GM21737 (cell line): ENCODE data around the gene ERP44.
"Not testable (repeated sequence)": the region's sequence is repeated elsewhere in the genome, so short reads cannot be mapped to it uniquely, and the experiment has no call there.

ENCODE experiments used
- ATAC-seq: cut with Tn5 transposase; IDR thresholded peaks from one replicate; pipeline ENCODE4 v1.9.1; 2021; ENCODE audit warnings: mild to moderate bottlenecking, moderate library complexity; ENCODE audit not compliant: unreplicated experiment

The ERP44 gene

DNA sequence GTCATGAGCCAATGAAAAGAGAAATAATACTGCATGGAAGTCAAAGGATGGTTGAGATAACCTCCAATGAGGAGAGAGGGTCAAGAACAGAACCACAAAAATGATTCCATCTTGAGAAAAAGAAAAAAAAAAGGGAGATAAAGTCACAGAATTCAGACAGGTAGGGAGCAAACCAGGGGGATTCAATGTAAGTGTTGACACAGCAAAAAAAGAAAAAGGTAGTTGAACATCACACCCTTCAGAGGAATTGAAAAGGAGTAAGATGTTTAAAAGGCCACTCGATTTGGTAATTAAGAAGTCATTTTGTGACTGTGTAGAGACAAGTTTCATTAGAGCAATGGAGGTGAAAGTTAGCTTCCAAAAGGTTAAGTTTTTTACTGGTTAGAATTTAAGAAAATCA is 79.3 kb downstream of the ERP44 start:
- no peak for ATAC-seq

DNA sequence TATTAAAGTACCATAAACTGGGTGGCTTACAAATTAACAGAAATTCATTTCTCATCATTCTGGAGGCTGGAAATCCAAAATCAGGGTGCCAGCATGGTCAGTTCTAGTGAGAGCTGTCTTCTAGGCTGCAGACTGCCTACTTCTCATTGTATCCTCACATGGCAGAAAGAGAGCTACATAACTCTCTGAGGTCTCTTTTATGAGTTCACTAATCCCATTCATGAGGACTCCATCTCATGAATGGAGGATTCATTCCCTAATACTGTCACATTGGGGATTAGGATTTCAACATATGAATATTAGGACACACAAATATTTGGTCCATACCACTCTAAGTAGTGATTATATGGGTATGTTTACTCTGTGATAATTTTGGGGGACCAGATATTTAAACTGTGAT is 84.0 kb downstream of the ERP44 start:
- ATAC-seq = no peak

GRCh38 chr9:100013573-100013972 is 85.2 kb downstream of the ERP44 start:
- no peak for ATAC-seq

GRCh38 chr9:100012279-100012678 is 86.5 kb downstream of the ERP44 start:
- ATAC-seq = no peak

DNA sequence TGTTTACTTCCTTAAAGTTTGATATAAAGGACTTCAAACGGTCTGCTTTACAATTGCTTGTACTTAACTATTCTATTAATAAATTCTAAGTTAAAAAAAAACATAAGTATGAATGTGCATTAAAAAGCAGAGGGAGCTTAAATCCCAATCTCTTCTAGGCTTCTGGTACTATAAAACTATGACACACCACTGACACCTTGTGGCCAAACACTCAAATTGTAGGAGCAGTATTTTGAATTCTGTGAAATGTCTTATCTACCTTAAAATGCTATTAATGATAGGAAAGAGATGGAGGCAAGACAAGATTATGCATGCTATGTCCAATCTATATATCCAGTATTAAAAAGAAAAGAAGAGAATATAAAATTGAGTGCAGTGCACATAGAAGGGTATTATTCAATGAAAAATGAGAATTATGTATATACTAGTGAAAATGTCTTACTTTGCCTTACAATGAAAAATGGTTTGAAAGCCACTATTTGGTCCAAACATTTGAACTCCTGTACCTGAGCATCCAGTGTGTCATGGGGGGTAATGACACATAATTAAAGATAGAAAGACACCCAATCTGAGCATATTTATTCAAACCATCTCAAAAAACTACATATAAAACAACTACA is 87.6 kb downstream of the ERP44 start:
- ATAC-seq = no peak

- ATAC-seq = no peak
Measured at GRCh38 chr9:99999797-100000196, 99.0 kb downstream of the ERP44 start.

- no peak for ATAC-seq
Measured at GRCh38 chr9:99998866-99999265, 99.9 kb downstream of the ERP44 start.

DNA sequence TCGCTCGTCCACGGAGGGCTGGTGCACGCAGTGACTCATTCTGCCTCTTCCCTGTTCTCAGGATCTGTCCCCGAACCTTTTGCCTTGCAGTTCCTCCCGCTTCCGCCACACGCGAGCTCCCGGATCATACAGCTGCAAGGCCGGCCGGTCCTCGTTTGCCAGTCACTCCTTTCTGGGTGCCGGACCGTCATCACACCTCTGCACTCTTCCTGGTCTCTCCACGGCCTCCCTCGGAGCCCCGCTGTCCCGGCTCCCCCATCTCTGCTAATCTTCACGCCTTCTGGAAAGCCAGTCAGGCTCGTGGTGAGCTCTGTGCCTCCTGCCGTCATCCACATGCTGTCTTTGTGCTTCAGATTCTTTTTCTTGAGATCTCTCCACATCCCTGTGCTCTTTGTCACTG is 100.5 kb downstream of the ERP44 start:
- ATAC-seq = no peak

GRCh38 chr9:99990508-99990907 is 108.3 kb downstream of the ERP44 start:
- ATAC-seq = not testable (repeated sequence)

GRCh38 chr9:99986642-99987041 is 112.2 kb downstream of the ERP44 start:
- no peak for ATAC-seq

GRCh38 chr9:99980598-99980997 is 118.2 kb downstream of the ERP44 start:
- no peak for ATAC-seq

DNA sequence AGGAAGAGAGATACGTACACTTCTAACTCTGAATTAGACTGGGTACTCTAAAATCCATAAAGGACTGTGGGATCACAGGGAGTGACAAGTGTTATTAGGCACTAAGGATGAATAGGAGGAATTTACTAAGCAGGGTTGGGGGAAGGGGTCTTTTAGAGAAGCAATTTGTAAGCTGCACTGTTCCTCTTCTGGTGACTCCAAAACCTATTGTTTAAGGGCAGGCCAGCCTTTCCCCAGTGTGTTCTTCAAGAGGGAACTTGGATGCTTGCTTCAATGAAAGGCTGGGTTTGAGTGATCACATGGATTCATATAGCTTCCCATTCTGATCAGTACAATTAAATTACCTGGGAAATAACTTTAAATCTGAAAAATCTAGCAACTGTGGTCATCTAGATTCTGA is 120.6 kb downstream of the ERP44 start:
- ATAC-seq = no peak

DNA sequence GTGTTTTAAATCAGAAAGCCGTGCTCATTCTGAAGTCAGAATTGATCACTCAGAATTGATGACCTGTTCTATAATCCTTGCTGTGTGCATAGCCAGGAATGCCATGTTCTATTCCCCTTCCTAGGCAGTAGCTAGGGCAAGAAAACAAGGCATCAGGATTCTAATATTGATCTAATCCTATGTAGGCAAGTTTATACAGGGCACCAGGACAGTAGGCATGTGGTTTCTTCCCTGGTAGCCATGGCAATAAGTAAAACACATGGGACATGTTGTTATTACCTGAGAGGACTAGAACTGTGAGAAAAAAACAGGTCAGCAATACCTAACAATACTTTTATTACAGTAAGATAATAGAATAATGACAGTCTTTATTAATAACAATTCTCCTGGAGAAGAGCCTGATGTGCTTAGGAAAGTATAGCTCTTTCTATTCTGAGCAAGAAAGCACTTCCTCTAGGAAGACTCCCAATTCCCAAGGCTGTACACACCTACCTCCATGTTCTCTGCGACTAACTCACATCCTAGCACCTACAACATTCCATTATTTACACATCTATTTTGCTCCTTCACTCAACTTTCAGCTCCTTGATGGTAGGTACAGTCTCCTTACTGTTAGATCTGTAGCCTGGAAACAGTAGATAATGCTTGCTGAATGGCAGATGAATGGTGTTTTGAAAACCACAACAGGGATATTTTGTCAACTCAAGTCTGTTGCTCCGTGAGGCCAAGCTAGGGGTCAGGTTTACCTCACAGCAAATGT is 121.6 kb downstream of the ERP44 start:
- no peak for ATAC-seq

DNA sequence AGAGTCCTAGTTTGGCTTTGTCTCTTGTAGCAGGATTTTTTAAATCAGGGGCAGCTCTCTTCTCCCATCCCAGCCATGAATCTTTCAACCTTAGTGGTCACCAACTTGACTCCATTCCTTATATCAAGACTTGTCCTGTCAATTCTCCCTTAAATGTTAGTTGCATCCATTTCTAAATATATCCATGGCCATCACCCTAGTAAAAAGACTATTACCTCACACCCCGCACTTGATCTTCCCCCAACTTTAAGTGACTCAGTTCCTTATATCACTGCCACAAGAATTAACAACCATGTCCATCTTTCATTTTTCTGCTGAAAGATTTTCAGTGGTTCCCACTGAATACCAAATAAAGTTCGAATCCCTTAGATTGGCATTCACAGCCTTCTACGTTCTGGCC is 125.3 kb downstream of the ERP44 start:
- no peak for ATAC-seq

DNA sequence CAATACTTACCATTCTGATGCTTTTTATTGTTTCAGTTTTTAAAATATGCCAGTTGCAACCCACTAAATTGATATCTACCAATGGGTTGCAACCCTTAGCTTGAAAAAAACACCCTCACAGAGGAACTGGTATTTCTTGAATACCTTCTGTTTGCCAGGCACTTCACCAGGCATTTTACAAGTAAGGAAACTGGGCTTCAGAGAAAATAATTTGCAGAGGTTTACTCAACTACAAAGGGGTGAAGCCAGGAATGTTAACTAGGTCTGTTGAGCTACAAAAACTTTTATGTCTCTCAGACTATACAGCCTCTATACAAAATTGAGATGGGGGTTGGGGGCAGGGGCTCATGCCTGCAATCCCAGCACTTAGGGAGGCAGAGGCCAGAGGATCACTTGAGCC is 127.4 kb downstream of the ERP44 start:
- ATAC-seq = no peak

DNA sequence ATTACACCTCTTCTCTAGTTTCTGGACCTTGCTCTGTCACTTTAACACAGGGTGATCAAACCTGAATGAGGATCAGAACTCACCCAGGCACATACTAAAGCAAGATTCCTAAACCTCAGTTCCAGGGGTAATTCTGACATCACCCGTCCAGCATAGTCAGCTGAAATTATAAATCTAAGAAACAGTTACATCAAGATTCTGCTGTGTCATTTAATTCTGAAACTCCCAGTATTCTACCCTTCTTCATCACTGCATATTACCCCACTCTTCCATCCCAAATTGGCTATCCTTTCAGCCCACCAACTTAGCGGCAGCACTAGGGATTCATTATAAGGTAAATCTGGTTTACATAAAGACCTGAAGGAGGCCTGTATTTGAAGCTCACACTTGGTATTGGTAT is 128.3 kb downstream of the ERP44 start:
- no peak for ATAC-seq

DNA sequence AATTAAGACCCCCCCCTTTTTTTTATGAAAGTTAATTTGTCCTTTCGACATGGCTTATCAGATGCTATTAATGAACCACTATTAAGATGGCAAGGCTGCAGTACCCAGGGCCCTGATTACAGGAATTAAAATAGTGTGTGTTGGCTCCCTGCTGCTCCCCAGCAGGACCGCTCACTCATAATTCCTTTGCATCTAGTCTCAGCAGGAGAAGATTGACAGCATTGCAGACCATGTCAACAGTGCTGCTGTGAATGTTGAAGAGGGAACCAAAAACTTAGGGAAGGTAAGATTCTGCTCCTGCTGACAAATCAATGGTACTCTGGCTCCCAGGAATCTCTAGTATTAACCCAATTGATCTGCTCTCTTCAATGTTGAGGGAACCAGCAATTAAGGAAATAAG is 131.3 kb downstream of the ERP44 start:
- ATAC-seq = no peak

GRCh38 chr9:99966716-99967115 is 132.1 kb downstream of the ERP44 start:
- ATAC-seq = no peak

DNA sequence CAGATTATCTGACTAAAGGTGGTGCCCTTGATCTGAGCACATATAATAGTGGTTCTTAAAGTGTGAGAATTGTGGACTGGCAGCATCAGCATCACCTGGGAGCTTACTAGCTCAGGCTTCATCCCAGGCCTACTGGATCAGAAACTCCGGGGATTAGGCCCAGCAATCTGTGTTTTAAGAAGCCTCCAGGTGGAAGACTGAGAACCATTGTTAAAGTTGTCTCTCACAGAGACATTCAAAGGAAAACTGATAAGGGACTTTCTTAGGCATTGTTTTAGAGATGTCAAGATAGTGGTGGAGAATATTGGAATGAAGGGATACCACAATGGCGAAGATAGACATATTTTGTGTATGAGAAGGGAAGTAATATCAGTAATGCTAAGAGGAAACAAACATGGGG is 132.8 kb downstream of the ERP44 start:
- ATAC-seq = no peak

DNA sequence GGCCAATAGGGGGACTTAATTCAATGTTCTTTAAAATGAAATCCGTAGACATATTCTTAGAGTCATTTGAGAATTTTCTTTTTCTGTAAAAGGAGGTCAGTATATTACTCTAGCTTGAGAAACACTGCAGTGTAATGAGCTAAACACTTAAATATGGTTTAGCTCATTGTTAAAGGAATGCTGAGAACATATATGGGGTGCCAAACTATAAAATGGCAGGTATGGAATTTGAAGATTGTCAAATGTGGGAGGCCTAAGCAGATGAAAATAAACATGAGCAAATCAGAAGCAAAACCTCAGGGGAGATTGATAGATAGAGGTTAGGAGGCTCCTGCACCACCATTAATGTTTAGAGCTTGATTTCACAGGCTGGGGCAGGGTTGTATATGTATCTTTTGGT is 134.5 kb downstream of the ERP44 start:
- no peak for ATAC-seq

DNA sequence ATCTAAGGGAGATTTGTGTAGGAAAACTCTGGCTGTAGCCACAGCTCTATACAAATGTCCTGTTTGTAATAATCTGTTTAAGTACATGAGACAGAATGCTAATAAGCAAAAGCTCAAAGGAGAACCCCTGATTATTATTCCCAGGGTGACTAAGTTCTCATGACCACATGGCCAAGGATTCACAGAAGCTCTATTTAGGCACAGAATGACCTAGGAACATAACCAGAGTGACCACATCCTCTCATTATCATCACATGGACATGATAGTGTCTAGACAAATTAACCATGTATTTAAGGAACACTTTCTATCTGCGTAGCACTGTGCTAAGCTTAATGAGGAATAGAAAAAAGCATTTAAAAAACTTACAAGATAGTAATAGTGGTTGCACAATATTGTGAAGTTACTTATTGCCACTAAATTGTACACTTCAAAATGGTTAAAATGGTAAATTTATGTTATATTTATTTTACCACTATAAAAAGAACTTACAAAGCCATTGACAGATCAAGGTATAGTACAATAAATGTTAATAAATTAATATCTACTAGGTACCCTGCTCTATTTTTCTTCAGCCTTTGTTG is 136.0 kb downstream of the ERP44 start:
- ATAC-seq = no peak

DNA sequence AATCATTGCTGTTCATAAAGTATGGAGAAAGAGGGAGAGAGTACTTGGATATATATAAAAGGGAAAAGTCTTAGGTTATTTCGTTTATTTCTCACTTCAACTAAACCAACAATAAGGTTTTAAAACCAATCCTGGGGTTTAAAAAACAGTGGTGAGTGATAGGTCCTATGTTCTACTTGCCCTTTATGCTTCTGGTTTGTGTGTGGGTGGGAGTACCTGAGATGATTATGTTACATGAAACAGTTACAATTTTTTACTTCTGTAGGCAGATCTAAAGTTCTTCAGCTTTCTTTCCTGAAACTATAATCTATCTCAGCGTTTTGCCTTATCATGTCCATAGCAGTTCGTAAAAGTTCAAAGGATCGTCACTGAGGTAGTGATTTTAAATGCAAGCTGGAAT is 143.2 kb downstream of the ERP44 start:
- ATAC-seq = no peak
